HepG2 (cell line): Measurements from ENCODE around the gene CCT3. TPM values are rescaled to one million over a fixed set of nuclear protein-coding genes. Genes with fewer than 3 reads are reported as not detected.

Experiments used
- ATAC-seq: fragments of 200-7000 bp; cut with Tn5 transposase; 3 replicates; pipeline ENCODE4 v1.9.1; 2020; ENCODE audit warnings: mild to moderate bottlenecking, moderate library complexity
- BruUV-seq: library from RNA; stranded (reverse); fragments of 400-500 nt; replicated peaks from 2 replicates; lab custom pipeline; 2021; lab: Mats Ljungman, UMichigan
- CTCF ChIA-PET: fragments of 300-600 bp; formaldehyde crosslinking; extraction: SDS; loops from one replicate; lab custom pipeline; 2021; ENCODE audit warnings: low total read pairs, inconsistent platforms, low intra/inter-chr PET ratio; lab: Yijun Ruan, JAX
- POLR2A ChIA-PET: fragments of 350-600 bp; sonication (Branson Sonifier 250); formaldehyde crosslinking; loops from one replicate; lab custom pipeline; 2020; ENCODE audit warnings: antibody characterized with exemption, inconsistent platforms; lab: Yijun Ruan, JAX
- DNase-seq: peaks from one replicate; pipeline ENCODE4 v3.0.0-alpha.2; 2015; ENCODE audit warnings: low spot score
- FAIRE-seq: peaks from 3 replicates; lab custom pipeline; 2011; peaks lifted over from hg19 to GRCh38; lab: Jason Lieb, UNC
- H2AFZ ChIP-seq: one replicate; pipeline ENCODE4 v1.6.1; 2011; ENCODE audit warnings: low read length, inconsistent platforms
- H3K27ac ChIP-seq: fragments of 300-600 bp; 3 replicates; pipeline ENCODE4 v1.8.0; 2011; ENCODE audit warnings: mixed run types, mild to moderate bottlenecking, mixed read lengths, low read length, inconsistent platforms; ENCODE audit not compliant: insufficient read depth; ENCODE audit errors: extremely low read length
- H3K27me3 ChIP-seq, 2 experiments: fragments of 200-600 bp in 1 of 2; 2 replicates in 1 of 2; 3 replicates in 1 of 2; pipeline versions ENCODE4 v1.6.0 to v1.8.0; 2011; ENCODE audit warnings: low read length in 2 of 2, mild to moderate bottlenecking in 2 of 2, moderate library complexity in 2 of 2, inconsistent platforms in 1 of 2; ENCODE audit not compliant: insufficient read depth in 2 of 2, control insufficient read depth in 1 of 2
- H3K36me3 ChIP-seq, 2 experiments: fragments of 200-600 bp in 1 of 2; replicated peaks in 1 of 2; 2 replicates in 1 of 2; 3 replicates in 1 of 2; pipeline versions ENCODE4 v1.5.1 to v1.8.0; 2011; ENCODE audit warnings: low read length in 2 of 2, inconsistent platforms in 1 of 2; ENCODE audit not compliant: insufficient read depth in 2 of 2, control insufficient read depth in 1 of 2
- H3K4me1 ChIP-seq: 2 replicates; pipeline ENCODE4 v1.5.1; 2012; ENCODE audit warnings: low read length, inconsistent platforms; ENCODE audit not compliant: insufficient read depth
- H3K4me2 ChIP-seq: 2 replicates; pipeline ENCODE4 v1.6.0; 2011; ENCODE audit warnings: low read depth, low read length, inconsistent platforms
- H3K4me3 ChIP-seq, 3 experiments: fragments of 200-600 bp in 1 of 3; sonication (generic), shearing (Covaris generic) in 1 of 3; replicated peaks in 1 of 3; 2 replicates each; pipeline ENCODE4 v1.5.1; 2011 to 2016; ENCODE audit warnings: low read length in 3 of 3, inconsistent platforms in 2 of 3, low read depth in 2 of 3, mild to moderate bottlenecking in 2 of 3, control low read depth in 1 of 3, mixed read lengths in 1 of 3; ENCODE audit not compliant: insufficient read depth in 1 of 3
- H3K79me2 ChIP-seq: one replicate; pipeline ENCODE4 v1.6.1; 2011; ENCODE audit warnings: low read length, inconsistent platforms; ENCODE audit not compliant: insufficient read depth
- H3K9ac ChIP-seq: 2 replicates; pipeline ENCODE4 v1.6.0; 2011; ENCODE audit warnings: mild to moderate bottlenecking, low read depth, low read length, inconsistent platforms; ENCODE audit not compliant: insufficient read depth
- H3K9me3 ChIP-seq: 2 replicates; pipeline ENCODE4 v1.5.1; 2012; ENCODE audit warnings: mild to moderate bottlenecking, low read length
- H4K20me1 ChIP-seq: 2 replicates; pipeline ENCODE4 v1.6.0; 2011; ENCODE audit warnings: inconsistent platforms, mild to moderate bottlenecking, low read length, moderate library complexity; ENCODE audit not compliant: insufficient read depth
- ONECUT2 ChIP-seq: sonication (generic); formaldehyde crosslinking; IDR thresholded peaks from 2 replicates; pipeline ENCODE4 v1.4.0; 2020; ENCODE audit warnings: missing genetic modification reagents
- PAF1 ChIP-seq: IDR thresholded peaks from 2 replicates; pipeline ENCODE4 v1.6.1; 2016; ENCODE audit warnings: missing genetic modification reagents, missing compliant biosample characterization
- SRSF4 ChIP-seq: fragments of 200-400 bp; formaldehyde crosslinking; IDR thresholded peaks from one replicate; pipeline ENCODE4 v1.6.1; 2018; ENCODE audit warnings: mild to moderate bottlenecking, low read depth, low read length, moderate library complexity; ENCODE audit not compliant: poor library complexity, severe bottlenecking
- ZNF136 ChIP-seq: sonication (generic); formaldehyde crosslinking; IDR thresholded peaks from 2 replicates; pipeline ENCODE4 v1.8.1; 2022; ENCODE audit warnings: low read depth, mild to moderate bottlenecking, moderate library complexity, missing genetic modification reagents
- WGBS: methylation state at CpG from one replicate; pipeline ENCODE4 v1.1.6; 2017; ENCODE audit warnings: low lambda C conversion rate; 5-methylcytosine and 5-hydroxymethylcytosine counted together
- in situ Hi-C: cut with HindIII; loops from 2 replicates; pipeline ENCODE4 v1.10.0; 2017; ENCODE audit warnings: low pct_unique_long_range_greater_than_20kb; ENCODE audit not compliant: extremely low pct_ligation_motif_present
- intact Hi-C: fragments of 100-400 bp; cut with micrococcal nuclease; formaldehyde crosslinking; loops from one replicate; pipeline ENCODE4 v1.10.0; 2022; ENCODE audit not compliant: unreplicated experiment
- polyA plus RNA-seq, 8 experiments: library from polyadenylated mRNA; depleted of rRNA in 3 of 8; stranded (reverse) in 7 of 8; unstranded in 1 of 8; fragments of >200 nt; fragmentation: Illumina TruSeq in 4 of 8; extraction: Trizol in 4 of 8; gene quantifications; 2 replicates each; pipeline versions ENCODE4 v1.2.1 to v1.2.3, GENCODE V29; 2011 to 2016; ENCODE audit warnings: low read depth in 4 of 8, missing spikeins in 1 of 8, mixed read lengths in 1 of 8; ENCODE audit not compliant: insufficient read depth in 1 of 8
- total RNA-seq, 5 experiments: library from RNA; depleted of rRNA; stranded (reverse); fragments of >200 nt; fragmentation: Illumina TruSeq; extraction: Trizol; gene quantifications; 2 replicates each; pipeline ENCODE4 v1.2.3, GENCODE V29; 2016; ENCODE audit warnings: low read depth in 1 of 5
- TF ChIP-seq, protein P1 (sequence below): fragments of 450-650 bp; IDR thresholded peaks from 2 replicates; pipeline ENCODE4 v1.6.1; 2016
- TF ChIP-seq, protein P2 (sequence below): sonication (generic); formaldehyde crosslinking; IDR thresholded peaks from 2 replicates; pipeline ENCODE4 v1.5.1; 2020; ENCODE audit warnings: missing genetic modification reagents, mild to moderate bottlenecking, borderline replicate concordance
- TF ChIP-seq, protein P3 (sequence below): sonication (generic); formaldehyde crosslinking; IDR thresholded peaks from 2 replicates; pipeline ENCODE4 v1.5.1; 2020; ENCODE audit warnings: missing genetic modification reagents, mild to moderate bottlenecking, borderline replicate concordance

Gene CCT3
- total and polyA plus RNA-seq, 2 of the 13 experiments (the other 11 are each of a cell fraction or from before 2014, with no cell fraction given): 319 to 615 TPM

DNA sequence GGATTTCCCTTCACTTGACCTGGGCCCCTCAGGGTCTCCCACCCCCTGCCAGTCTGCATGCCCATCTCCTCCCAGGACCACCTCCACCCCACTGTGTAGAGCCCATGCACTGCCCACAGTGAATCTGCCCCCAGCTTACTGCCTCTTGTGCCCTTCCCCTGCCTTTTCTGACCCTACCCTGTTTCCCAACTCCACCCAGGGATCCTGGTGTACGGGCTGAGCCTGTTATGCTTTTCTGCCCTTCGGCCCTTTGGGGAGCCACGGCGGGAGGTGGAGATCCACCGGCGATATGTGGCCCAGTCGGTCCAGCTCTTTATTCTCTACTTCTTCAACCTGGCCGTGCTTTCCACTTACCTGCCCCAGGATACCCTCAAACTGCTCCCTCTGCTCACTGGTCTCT is 52.0 kb downstream of the CCT3 start:
- intact Hi-C loops (no loop called here), in situ Hi-C loops (no loop called here)
- H4K20me1 ChIP-seq: peaks cover 6% of the 10 kb centered on the region; the same call in 1 of the 2 replicates
- no peak overlapping the region for H3K4me3 ChIP-seq
- ATAC-seq: no peak
- no peak overlapping the region for H3K27ac ChIP-seq
- peaks cover 19% of the 10 kb centered on the region for H3K4me1 ChIP-seq
- TF ChIP-seq, protein P1, sequence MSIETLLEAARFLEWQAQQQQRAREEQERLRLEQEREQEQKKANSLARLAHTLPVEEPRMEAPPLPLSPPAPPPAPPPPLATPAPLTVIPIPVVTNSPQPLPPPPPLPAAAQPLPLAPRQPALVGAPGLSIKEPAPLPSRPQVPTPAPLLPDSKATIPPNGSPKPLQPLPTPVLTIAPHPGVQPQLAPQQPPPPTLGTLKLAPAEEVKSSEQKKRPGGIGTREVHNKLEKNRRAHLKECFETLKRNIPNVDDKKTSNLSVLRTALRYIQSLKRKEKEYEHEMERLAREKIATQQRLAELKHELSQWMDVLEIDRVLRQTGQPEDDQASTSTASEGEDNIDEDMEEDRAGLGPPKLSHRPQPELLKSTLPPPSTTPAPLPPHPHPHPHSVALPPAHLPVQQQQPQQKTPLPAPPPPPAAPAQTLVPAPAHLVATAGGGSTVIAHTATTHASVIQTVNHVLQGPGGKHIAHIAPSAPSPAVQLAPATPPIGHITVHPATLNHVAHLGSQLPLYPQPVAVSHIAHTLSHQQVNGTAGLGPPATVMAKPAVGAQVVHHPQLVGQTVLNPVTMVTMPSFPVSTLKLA: no peak
- no peak for TF ChIP-seq SRSF4
- TF ChIP-seq ZNF136 (CRISPR knock-in tag): no peak
- TF ChIP-seq, protein P2, sequence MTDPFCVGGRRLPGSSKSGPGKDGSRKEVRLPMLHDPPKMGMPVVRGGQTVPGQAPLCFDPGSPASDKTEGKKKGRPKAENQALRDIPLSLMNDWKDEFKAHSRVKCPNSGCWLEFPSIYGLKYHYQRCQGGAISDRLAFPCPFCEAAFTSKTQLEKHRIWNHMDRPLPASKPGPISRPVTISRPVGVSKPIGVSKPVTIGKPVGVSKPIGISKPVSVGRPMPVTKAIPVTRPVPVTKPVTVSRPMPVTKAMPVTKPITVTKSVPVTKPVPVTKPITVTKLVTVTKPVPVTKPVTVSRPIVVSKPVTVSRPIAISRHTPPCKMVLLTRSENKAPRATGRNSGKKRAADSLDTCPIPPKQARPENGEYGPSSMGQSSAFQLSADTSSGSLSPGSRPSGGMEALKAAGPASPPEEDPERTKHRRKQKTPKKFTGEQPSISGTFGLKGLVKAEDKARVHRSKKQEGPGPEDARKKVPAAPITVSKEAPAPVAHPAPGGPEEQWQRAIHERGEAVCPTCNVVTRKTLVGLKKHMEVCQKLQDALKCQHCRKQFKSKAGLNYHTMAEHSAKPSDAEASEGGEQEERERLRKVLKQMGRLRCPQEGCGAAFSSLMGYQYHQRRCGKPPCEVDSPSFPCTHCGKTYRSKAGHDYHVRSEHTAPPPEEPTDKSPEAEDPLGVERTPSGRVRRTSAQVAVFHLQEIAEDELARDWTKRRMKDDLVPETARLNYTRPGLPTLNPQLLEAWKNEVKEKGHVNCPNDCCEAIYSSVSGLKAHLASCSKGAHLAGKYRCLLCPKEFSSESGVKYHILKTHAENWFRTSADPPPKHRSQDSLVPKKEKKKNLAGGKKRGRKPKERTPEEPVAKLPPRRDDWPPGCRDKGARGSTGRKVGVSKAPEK (CRISPR knock-in tag): no peak
- TF ChIP-seq PAF1: no peak
- TF ChIP-seq ONECUT2 (CRISPR knock-in tag): no peak
- TF ChIP-seq, protein P3, sequence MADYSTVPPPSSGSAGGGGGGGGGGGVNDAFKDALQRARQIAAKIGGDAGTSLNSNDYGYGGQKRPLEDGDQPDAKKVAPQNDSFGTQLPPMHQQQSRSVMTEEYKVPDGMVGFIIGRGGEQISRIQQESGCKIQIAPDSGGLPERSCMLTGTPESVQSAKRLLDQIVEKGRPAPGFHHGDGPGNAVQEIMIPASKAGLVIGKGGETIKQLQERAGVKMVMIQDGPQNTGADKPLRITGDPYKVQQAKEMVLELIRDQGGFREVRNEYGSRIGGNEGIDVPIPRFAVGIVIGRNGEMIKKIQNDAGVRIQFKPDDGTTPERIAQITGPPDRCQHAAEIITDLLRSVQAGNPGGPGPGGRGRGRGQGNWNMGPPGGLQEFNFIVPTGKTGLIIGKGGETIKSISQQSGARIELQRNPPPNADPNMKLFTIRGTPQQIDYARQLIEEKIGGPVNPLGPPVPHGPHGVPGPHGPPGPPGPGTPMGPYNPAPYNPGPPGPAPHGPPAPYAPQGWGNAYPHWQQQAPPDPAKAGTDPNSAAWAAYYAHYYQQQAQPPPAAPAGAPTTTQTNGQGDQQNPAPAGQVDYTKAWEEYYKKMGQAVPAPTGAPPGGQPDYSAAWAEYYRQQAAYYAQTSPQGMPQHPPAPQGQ: no peak
- DNase-seq: no peak
- no TSS peak for BruUV-seq
- no peaks in the 10 kb centered on the region for H3K9me3 ChIP-seq
- H3K36me3 ChIP-seq: peaks cover 2 to 3% of the 10 kb centered on the region in 2 experiments; a peak in 2 of 5 replicates
- ChIA-PET POLR2A (interaction anchor here (0.7 kb wide), 1 partner anchor 14 kb away, joined by 3 read pairs; no protein-coding TSS in a partner anchor), CTCF (no interaction called here)
- WGBS: 94% methylated on average over 8 of the region's 8 CpGs
- FAIRE-seq: no peak
- H2AFZ ChIP-seq: no peak overlapping the region
- H3K79me2 ChIP-seq: peaks cover 23% of the 10 kb centered on the region
- no peak overlapping the region for H3K4me2 ChIP-seq
- no peaks in the 10 kb centered on the region; a peak in 1 of 5 replicates for H3K27me3 ChIP-seq
- H3K9ac ChIP-seq: no peak overlapping the region
